ENCODE data around the gene ATP8A2.

DNA sequence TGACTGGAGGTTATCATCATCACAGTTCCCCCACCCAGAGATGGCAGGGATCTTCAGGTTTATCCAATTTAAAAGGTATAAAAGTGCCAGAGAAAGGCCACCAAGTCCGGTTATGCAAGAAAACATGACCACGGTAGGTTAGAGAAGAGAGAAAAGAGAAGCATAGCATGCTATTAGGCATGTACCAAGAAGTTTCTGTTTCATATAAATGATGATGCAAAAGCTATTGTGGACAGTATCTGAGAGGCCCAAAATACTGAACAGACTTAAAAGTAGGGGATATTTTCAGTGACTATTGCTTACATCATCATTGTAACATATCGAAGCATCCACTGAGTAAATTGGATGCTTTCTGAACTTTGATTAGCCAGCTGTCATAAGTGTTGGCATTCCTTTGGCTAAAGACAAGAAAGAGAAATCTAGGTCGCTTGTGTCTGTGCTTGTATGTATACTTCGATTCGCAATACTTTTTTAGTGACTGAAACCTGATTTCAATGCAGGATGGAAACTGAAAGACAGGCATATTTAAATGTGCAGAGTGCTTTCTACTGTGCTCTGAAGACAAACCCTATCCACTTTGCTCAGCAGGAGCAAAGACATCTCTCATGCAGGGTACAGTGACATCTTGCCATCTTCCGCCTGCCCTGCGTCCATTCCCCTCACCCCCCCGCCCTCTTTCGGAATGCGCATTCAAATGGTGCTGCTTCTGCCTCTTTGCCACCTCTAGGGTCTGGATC lies 499.8 kb downstream of the ATP8A2 start:
- TF ChIP-seq SUZ12 (IDR thresholded peaks at IDR 0.05; ENCODE audit: extremely low read depth, insufficient read depth, insufficient read length) (no peak), ZNF274 (IDR thresholded peaks at IDR 0.05; ENCODE audit: low read depth, low read length) (no peak)

Measured in NT2/D1 (cell line).